ENCODE data around the gene CCNI2. TPM values are rescaled to one million over a fixed set of nuclear protein-coding genes. Genes with fewer than 3 reads are reported as not detected.
"Not testable (repeated sequence)": the region's sequence is repeated elsewhere in the genome, so short reads cannot be mapped to it uniquely, and the experiment has no call there.

Gene CCNI2
- total RNA-seq, 1 donor from 2014 or later, result under 0.01 TPM

- no peak for DNase-seq (ENCODE audit: low read depth in 2 of 2)
Measured at GRCh38 chr5:132779961-132780360, 32.7 kb downstream of the CCNI2 start.

GRCh38 chr5:132780577-132780976 is 33.4 kb downstream of the CCNI2 start:
- no peak for DNase-seq (ENCODE audit: low read depth in 2 of 2)

- DNase-seq (ENCODE audit: low read depth in 2 of 2), result no peak
Measured at GRCh38 chr5:132781029-132781428, 33.8 kb downstream of the CCNI2 start.

GRCh38 chr5:132782101-132782500 is 34.9 kb downstream of the CCNI2 start:
- peak; percentile 12 to 77 for DNase-seq (ENCODE audit: low read depth in 2 of 2)

- DNase-seq (ENCODE audit: low read depth in 2 of 2), result no peak
Measured at GRCh38 chr5:132785365-132785764, 38.1 kb downstream of the CCNI2 start.

- no peak for DNase-seq (ENCODE audit: low read depth in 2 of 2)
Measured at GRCh38 chr5:132785864-132786263, 38.6 kb downstream of the CCNI2 start.

GRCh38 chr5:132787076-132787475 is 39.9 kb downstream of the CCNI2 start:
- DNase-seq (ENCODE audit: low read depth in 2 of 2), result no peak

- no peak for DNase-seq (ENCODE audit: low read depth in 2 of 2)
Measured at GRCh38 chr5:132788508-132788907, 41.3 kb downstream of the CCNI2 start.

- no peak for DNase-seq (ENCODE audit: low read depth in 2 of 2)
Measured at GRCh38 chr5:132788990-132789886, 42.0 kb downstream of the CCNI2 start.

GRCh38 chr5:132790201-132790865 is 43.1 kb downstream of the CCNI2 start:
- no peak for DNase-seq (ENCODE audit: low read depth in 2 of 2)

- DNase-seq (ENCODE audit: low read depth in 2 of 2), result no peak
Measured at GRCh38 chr5:132791026-132791425, 43.8 kb downstream of the CCNI2 start.

- DNase-seq (ENCODE audit: low read depth in 2 of 2), result no peak
Measured at GRCh38 chr5:132797651-132798050, 50.4 kb downstream of the CCNI2 start.

GRCh38 chr5:132799392-132799791 is 52.2 kb downstream of the CCNI2 start:
- DNase-seq (ENCODE audit: low read depth in 2 of 2), result no peak

- DNase-seq (ENCODE audit: low read depth in 2 of 2), result no peak
Measured at GRCh38 chr5:132800545-132800944, 53.3 kb downstream of the CCNI2 start.

GRCh38 chr5:132802044-132802684 is 54.9 kb downstream of the CCNI2 start:
- DNase-seq (ENCODE audit: low read depth in 2 of 2), result no peak

GRCh38 chr5:132802685-132803066 is 55.5 kb downstream of the CCNI2 start:
- not testable (repeated sequence) for DNase-seq (ENCODE audit: low read depth in 2 of 2)

Other genes starting within 250 kb of the CCNI2 start
- gene IL5, start 203.9 kb upstream of the CCNI2 start, total RNA-seq, result not detected in 2 replicates
- gene RAD50, start 190.4 kb upstream of the CCNI2 start, total RNA-seq, result 6.9 and 7.5 TPM in 2 replicates
- not detected in 2 replicates for gene IL13, start 89.3 kb upstream of the CCNI2 start, total RNA-seq
- gene IL4, start 73.4 kb upstream of the CCNI2 start, total RNA-seq, result not detected in 2 replicates
- gene KIF3A, start 9.9 kb upstream of the CCNI2 start, total RNA-seq, result 3.9 and 4.4 TPM in 2 replicates
- 36.3 and 43.4 TPM in 2 replicates for gene SEPTIN8, start 29.8 kb downstream of the CCNI2 start, total RNA-seq
- gene SOWAHA, start 65.9 kb downstream of the CCNI2 start, total RNA-seq, result not detected in 2 replicates
- gene SHROOM1, start 83.2 kb downstream of the CCNI2 start, total RNA-seq, result 1.5 and 4.3 TPM in 2 replicates
- under 0.01 TPM in 1 of 2 replicates, not detected in the other for gene GDF9, start 119.0 kb downstream of the CCNI2 start, total RNA-seq
- gene UQCRQ, start 119.2 kb downstream of the CCNI2 start, total RNA-seq, result 85.6 and 98.7 TPM in 2 replicates
- 0.13 TPM in 2 replicates for gene LEAP2, start 126.2 kb downstream of the CCNI2 start, total RNA-seq
- gene AFF4, start 216.2 kb downstream of the CCNI2 start, total RNA-seq, result 19.4 and 26.4 TPM in 2 replicates

Data from dermis microvascular lymphatic vessel endothelial cell (primary cell).